Activated CD4-positive, alpha-beta memory T cell treated with anti-CD3 and anti-CD28 coated beads for 36 hours (primary cell): ENCODE results near the gene TTC7B. TPM values are rescaled to one million over a fixed set of nuclear protein-coding genes. Genes with fewer than 3 reads are reported as not detected.
"Not testable (repeated sequence)": the region's sequence is repeated elsewhere in the genome, so short reads cannot be mapped to it uniquely, and the experiment has no call there.

Source experiments
- CTCF ChIA-PET: fragments of 350-600 bp; sonication (Branson Sonifier 250); formaldehyde crosslinking; loops from one replicate; lab custom pipeline; 2021; ENCODE audit warnings: antibody characterized with exemption, inconsistent platforms; lab: Charles Lee
- POLR2A ChIA-PET: fragments of 350-600 bp; sonication (Branson Sonifier 250); formaldehyde crosslinking; loops from one replicate; lab custom pipeline; 2021; ENCODE audit warnings: antibody characterized with exemption; lab: Charles Lee
- DNase-seq: peaks from one replicate; pipeline ENCODE4 v3.0.0-alpha.2; 2020
- H3K27ac Mint-ChIP-seq: one replicate; pipeline ENCODE4 v1.8.0; 2021; ENCODE audit warnings: mixed read lengths
- H3K27me3 Mint-ChIP-seq: one replicate; pipeline ENCODE4 v1.8.0; 2021; ENCODE audit warnings: mixed read lengths
- H3K36me3 Mint-ChIP-seq: one replicate; pipeline ENCODE4 v1.8.0; 2021; ENCODE audit warnings: mixed read lengths
- H3K4me1 Mint-ChIP-seq: one replicate; pipeline ENCODE4 v1.8.0; 2021; ENCODE audit warnings: low read depth, mixed read lengths
- H3K4me3 Mint-ChIP-seq: one replicate; pipeline ENCODE4 v1.8.0; 2021; ENCODE audit warnings: mild to moderate bottlenecking, mixed read lengths
- H3K9me3 Mint-ChIP-seq: one replicate; pipeline ENCODE4 v1.8.0; 2021; ENCODE audit warnings: mixed read lengths
- intact Hi-C: fragments of 100-400 bp; cut with micrococcal nuclease; formaldehyde crosslinking; loops from one replicate; pipeline ENCODE4 v1.15.1; 2023
- total RNA-seq, 2 experiments: library from RNA; stranded (reverse); gene quantifications; one replicate each; pipeline ENCODE4 v1.2.3, GENCODE V29; 2021

The TTC7B gene
- total RNA-seq, 2 experiments from 2014 or later, result 9.3 to 12.4 TPM

DNA sequence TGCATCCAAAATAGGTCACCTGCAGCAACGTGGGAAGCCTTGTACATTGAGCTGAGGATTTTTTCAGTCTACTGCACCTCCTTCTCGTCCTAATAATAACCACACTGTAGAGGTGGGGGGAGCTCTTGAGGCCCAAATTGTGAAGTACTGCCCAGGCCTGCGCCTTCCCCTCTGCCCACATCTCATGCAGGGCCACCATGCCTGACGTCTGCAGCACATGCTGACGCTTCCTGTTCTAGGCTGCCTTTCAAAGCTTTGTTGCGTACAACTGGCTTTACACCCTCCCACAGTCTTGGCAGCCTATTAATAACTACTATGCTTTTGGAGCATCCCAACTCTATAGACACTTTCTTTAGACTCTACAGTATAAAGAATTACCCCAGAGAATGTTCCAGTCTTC lies 26.5 kb upstream of the TTC7B start:
- Mint-ChIP-seq H3K9me3 (no peaks in the 10 kb centered on the region), H3K36me3 (no peaks in the 10 kb centered on the region), H3K27ac (no peak overlapping the region), H3K4me3 (no peak overlapping the region), H3K27me3 (no peaks in the 10 kb centered on the region), H3K4me1 (no peaks in the 10 kb centered on the region)
- POLR2A ChIA-PET, result no interaction called here
- intact Hi-C loops, result no loop called here
- no peak for DNase-seq
- CTCF ChIA-PET, result no interaction called here

DNA sequence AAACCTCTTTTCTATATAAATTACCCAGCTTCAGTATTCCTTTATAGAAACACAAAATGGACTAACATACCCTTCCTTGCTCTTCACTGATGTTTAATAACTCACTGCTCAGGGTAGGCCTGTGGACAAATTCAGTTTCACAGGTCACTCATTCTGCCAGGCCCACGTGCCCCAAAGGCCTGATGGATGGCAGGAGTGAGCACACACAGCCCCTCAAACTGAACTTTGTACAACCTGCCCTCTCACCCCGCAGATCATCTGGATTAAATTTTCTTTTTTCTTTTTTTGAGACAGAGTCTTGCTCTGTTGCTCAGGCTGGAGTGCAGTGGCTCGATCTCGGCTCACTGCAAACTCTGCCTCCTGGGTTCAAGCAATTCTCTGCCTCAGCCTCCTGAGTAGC lies 24.4 kb upstream of the TTC7B start:
- H3K27me3 Mint-ChIP-seq, DNase-seq, H3K36me3 Mint-ChIP-seq, CTCF ChIA-PET, H3K4me1 Mint-ChIP-seq, intact Hi-C loops, POLR2A ChIA-PET, H3K9me3 Mint-ChIP-seq, H3K27ac Mint-ChIP-seq, H3K4me3 Mint-ChIP-seq: not testable (repeated sequence)

DNA sequence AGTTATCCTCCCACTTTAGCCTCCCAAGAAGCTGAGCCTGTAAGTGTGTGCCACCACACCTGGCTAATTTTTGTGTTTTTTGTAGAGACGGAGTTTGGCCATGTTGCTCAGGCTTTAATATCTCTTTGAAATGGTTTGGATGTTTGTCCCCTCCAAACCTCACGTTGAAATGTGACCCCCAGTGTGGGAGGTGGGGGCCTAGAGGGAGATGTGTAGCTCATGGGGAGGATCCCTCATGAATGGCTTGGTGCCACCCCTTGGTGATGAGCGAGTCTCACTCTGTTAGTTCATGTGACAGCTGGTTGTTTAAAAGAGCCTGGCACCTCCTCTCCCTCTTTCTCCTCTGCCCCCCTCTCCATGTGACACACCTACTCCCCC lies 23.6 kb upstream of the TTC7B start:
- Mint-ChIP-seq H3K36me3 (no peaks in the 10 kb centered on the region), H3K4me1 (peaks cover 8% of the 10 kb centered on the region), H3K9me3 (no peaks in the 10 kb centered on the region), H3K4me3 (no peak overlapping the region), H3K27me3 (peaks cover 1% of the 10 kb centered on the region), H3K27ac (no peak overlapping the region)
- POLR2A ChIA-PET, result no interaction called here
- CTCF ChIA-PET, result no interaction called here
- no peak for DNase-seq
- intact Hi-C loops, result no loop called here

DNA sequence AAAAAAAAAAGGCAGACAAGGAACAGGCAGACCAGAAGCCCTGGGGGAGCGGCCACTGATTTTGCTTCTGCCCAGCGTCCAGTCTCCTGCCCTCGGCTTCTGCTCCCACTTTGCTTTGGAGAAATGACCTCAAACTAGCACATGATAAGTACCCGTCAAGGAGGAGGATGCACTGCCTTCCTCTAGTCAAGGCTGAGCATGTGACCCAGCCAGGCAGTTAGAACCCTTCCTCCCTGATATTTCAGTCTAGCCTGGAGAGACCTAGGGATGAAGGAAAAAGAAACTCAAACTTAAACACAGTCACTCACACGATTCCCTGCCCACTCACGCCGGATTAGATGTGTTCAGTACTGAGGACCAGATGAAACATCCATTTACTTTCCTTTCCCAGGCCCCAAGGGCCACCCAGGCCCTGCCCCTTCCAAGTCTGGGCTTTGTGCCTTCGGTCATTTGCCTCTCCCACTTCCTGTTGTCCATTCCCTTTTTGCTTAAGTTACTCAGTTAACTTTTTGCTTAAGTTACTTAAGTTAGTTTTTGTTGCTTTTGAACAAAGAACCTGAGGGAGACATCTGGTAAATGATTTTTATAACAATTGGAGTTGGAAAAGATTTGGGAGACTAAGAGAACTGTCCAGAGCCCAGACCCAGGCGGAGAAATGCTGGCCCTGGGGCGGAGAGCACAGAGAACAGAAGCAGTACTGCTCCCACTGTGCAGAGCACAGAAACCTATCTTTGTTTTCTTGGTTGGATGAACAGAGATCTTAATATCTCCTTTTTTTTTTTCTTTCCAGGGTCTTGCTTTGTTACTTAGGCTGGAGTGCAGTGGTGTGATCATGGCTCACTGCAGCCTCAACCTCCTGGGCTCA lies 23.0 kb upstream of the TTC7B start:
- intact Hi-C loops, result no loop called here
- Mint-ChIP-seq H3K4me1 (peaks cover 8% of the 10 kb centered on the region), H3K4me3 (no peak overlapping the region), H3K9me3 (no peaks in the 10 kb centered on the region), H3K36me3 (no peaks in the 10 kb centered on the region), H3K27ac (no peak overlapping the region), H3K27me3 (peaks cover 2% of the 10 kb centered on the region)
- ChIA-PET POLR2A (no interaction called here), CTCF (no interaction called here)
- no peak for DNase-seq

DNA sequence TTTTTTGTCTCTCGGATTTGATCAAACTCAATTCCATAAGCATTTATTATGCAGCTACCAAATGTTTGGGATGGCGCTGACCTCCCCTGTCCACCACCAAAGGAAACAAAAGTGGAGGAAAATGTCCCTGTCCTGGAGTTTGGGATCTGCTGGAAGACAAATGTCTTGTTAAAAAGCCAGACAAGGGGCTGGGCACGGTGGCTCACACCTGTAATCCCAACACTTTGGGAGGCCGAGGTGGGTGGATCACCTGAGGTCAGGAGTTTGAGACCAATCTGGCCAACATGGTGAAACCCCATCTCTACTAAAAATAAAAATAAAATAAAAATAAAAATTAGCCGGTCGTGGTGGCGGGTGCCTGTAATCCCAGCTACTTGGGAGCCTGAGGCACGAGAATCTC lies 22.3 kb upstream of the TTC7B start:
- POLR2A ChIA-PET, H3K9me3 Mint-ChIP-seq, H3K4me3 Mint-ChIP-seq, H3K27ac Mint-ChIP-seq, H3K4me1 Mint-ChIP-seq, H3K27me3 Mint-ChIP-seq, CTCF ChIA-PET, intact Hi-C loops, DNase-seq, H3K36me3 Mint-ChIP-seq: not testable (repeated sequence)

DNA sequence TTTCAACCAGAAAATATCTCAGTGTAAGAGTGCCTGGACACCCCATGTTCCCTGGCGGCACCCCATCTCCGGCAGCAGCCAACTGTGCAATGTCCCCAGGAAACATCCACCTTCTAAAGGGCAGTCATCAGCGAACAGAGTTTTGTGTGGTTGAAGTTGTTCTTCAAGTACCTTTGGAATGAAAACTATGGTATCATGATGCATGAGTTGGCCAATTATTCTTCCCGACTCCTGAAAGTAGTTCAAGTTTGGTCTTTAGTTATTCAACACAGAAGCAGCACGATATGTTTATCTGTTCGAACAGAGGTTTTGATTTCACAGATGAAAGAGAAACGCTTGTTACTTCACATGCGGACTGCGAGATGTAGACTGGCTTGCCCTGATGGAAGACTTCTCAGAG lies 21.1 kb upstream of the TTC7B start:
- DNase-seq, result no peak
- no peak overlapping the region for H3K4me3 Mint-ChIP-seq
- H3K36me3 Mint-ChIP-seq, result no peaks in the 10 kb centered on the region
- POLR2A ChIA-PET, result no interaction called here
- H3K4me1 Mint-ChIP-seq, result peaks cover 8% of the 10 kb centered on the region
- H3K27ac Mint-ChIP-seq, result no peak overlapping the region
- no peaks in the 10 kb centered on the region for H3K9me3 Mint-ChIP-seq
- peaks cover 2% of the 10 kb centered on the region for H3K27me3 Mint-ChIP-seq
- intact Hi-C loops, result no loop called here
- CTCF ChIA-PET, result no interaction called here

DNA sequence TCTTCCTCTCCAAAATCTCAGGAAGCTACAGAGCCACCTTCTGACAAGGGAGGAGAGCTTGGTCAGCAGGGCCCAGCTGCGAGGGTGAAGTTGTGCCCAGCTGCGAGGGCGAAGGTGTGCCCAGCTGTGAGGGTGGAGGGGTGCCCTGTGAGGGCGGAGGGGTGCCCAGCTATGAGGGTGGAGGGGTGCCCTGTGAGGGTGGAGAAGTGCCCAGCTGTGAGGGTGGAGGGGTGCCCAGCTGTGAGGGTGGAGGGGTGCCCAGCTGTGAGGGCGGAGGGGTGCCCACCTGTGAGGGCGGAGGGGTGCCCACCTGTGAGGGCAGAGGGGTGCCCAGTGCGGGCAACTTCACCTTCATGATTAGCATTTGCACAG lies 20.4 kb upstream of the TTC7B start:
- peak overlapping the region; percentile 5 for H3K27ac Mint-ChIP-seq
- POLR2A ChIA-PET, result no interaction called here
- H3K4me1 Mint-ChIP-seq, result peaks cover 8% of the 10 kb centered on the region
- no peaks in the 10 kb centered on the region for H3K36me3 Mint-ChIP-seq
- no peak for DNase-seq
- H3K4me3 Mint-ChIP-seq, result no peak overlapping the region
- H3K27me3 Mint-ChIP-seq, result peaks cover 2% of the 10 kb centered on the region
- CTCF ChIA-PET, result interaction anchor here (0.6 kb wide), 1 partner anchor 79 kb away, joined by 3 read pairs; no protein-coding TSS in a partner anchor
- intact Hi-C loops, result no loop called here
- no peaks in the 10 kb centered on the region for H3K9me3 Mint-ChIP-seq

DNA sequence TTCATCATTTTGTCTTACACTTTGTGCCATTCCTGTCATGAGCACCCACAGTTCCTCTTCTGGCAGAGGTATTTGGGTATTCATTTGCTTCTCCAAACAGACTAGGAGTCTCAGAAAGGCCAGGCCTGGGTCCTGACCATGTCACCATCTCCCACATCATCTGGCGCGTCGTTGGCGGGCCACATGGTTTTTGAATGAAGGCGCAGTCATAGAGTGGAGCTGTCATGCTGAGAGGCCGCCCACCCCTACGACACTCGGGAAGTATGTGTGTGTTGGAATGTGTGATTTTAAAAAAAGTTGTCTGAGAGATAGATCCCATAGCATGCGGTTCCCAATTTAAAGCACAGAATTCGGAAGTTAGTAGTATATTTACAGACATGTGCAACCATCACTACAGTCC lies 15.6 kb upstream of the TTC7B start:
- intact Hi-C loops, result no loop called here
- ChIA-PET CTCF (no interaction called here), POLR2A (no interaction called here)
- no peak for DNase-seq
- H3K27me3 Mint-ChIP-seq, result peaks cover 2% of the 10 kb centered on the region
- no peak overlapping the region for H3K27ac Mint-ChIP-seq
- no peaks in the 10 kb centered on the region for H3K9me3 Mint-ChIP-seq
- H3K36me3 Mint-ChIP-seq, result no peaks in the 10 kb centered on the region
- H3K4me3 Mint-ChIP-seq, result no peak overlapping the region
- H3K4me1 Mint-ChIP-seq, result peaks cover 30% of the 10 kb centered on the region

DNA sequence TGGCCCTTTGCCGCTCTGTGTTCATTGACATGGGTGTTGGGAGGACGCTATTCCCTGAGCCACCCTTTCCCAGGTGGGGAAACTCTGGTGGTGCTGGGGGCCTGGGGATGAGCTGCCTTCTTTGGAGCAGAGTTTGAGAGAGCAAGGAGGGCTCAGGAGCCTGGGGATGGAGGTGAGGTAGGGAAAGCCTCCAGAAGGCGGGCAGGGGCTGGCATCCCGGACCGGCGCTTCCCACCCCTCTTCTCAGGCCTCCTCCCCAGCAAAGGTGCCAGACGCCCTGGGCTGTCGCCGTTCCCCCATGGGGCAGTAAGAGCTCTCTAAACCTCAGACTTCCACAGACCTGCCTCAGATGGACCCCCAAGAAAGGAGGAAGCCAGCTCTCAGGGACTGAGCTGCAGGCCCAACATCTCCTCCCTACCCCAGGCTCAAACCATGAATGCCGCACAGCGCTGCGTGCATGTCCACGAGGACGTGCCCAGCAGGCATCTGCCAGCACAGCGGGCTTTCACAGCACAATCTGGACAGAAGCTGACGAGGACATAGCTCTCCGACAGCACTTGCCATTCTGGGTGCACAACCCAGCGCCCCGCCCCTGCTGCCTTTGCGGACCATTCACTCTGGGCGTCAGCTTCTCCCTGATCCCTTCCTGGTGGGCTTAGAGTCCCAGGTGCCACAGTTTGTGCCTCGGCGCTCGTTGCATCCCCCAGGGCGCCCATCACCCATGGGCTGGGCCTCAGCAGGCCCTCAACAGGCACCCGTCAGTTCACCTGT lies 14.9 kb upstream of the TTC7B start:
- Mint-ChIP-seq H3K9me3 (no peaks in the 10 kb centered on the region), H3K27ac (no peak overlapping the region), H3K4me1 (peaks cover 25% of the 10 kb centered on the region), H3K36me3 (no peaks in the 10 kb centered on the region), H3K4me3 (no peak overlapping the region), H3K27me3 (peaks cover 2% of the 10 kb centered on the region)
- DNase-seq, result no peak
- ChIA-PET POLR2A (no interaction called here), CTCF (no interaction called here)
- intact Hi-C loops, result no loop called here

DNA sequence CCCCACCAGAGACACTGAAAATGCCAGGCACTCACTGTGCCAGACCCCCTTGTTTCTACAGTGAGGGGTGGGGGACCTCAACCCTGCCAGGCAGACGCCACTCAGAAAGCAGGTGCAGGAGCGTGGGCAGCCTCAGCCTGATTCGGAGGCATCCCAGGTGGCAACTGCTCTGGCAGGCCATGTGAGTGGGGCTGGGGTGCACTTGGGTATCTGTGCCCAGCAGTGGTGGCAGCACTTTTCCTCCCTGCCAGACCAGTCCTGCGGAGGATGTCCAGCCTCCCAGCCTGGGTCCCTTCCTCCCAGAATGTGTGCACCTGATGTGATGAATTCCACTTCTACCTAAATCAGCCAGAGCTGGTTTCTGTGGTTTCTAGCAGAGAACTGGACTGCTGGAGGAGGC lies 13.4 kb upstream of the TTC7B start:
- Mint-ChIP-seq H3K4me3 (no peak overlapping the region), H3K9me3 (no peaks in the 10 kb centered on the region), H3K27me3 (no peaks in the 10 kb centered on the region), H3K4me1 (peaks cover 21% of the 10 kb centered on the region), H3K27ac (peak overlapping the region; percentile 38), H3K36me3 (no peaks in the 10 kb centered on the region)
- ChIA-PET CTCF (no interaction called here), POLR2A (no interaction called here)
- DNase-seq, result no peak
- intact Hi-C loops, result loop anchor here (2.0 to 5.0 kb wide), 4 partner anchors 71 to 431 kb away; no protein-coding TSS in a partner anchor

DNA sequence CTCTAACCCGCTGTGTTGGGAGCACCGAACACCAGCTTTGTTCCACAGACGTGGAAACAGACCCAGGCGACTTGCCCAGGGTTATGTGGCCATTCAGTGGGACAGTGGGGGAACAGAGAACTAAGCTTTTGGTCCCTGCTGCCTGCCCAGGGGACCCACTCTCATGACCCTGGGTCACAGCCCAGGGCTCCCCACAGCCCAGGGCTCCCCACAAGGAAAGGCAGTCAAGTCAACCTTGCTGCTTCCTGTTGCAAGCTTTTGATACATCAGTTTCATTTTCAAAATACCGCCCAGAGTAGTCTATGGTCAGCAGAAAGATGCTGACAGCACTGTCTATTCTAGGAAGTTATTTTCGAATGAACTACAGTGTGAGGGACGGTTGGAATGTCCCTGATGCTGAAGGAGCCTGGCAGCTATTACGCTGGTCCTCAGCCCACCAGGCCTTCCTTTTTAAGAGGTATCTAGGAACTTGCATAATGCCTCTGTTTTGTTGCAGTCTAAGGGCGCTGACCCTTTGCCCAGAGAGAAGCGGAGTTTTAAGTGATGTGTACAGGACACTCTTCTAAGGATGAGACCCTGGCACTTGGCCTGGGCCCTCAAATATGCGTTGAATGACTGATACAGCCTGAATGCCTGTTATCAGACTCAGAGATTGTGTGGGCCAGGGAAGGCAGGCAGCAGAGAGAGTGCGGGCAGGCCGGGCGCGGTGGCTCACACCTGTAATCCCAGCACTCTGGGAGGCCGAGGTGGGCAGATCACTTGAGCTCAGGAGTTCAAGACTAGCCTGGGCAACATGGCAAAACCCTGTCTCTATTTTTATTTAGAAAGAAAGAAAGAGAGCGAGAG lies 12.6 kb upstream of the TTC7B start:
- peak; percentile 42 for DNase-seq
- POLR2A ChIA-PET, result interaction anchor here (0.6 to 0.8 kb wide), 2 partner anchors 71 to 343 kb away, joined by 3 read pairs; no protein-coding TSS in a partner anchor
- peaks cover 21% of the 10 kb centered on the region for H3K4me1 Mint-ChIP-seq
- peaks cover 4% of the 10 kb centered on the region for H3K9me3 Mint-ChIP-seq
- H3K36me3 Mint-ChIP-seq, result peaks cover 4% of the 10 kb centered on the region
- no peaks in the 10 kb centered on the region for H3K27me3 Mint-ChIP-seq
- H3K4me3 Mint-ChIP-seq, result peak overlapping the region; percentile 53
- CTCF ChIA-PET, result interaction anchor here (1.1 kb wide), 1 partner anchor 70 kb away, joined by 3 read pairs; no protein-coding TSS in a partner anchor
- H3K27ac Mint-ChIP-seq, result peak overlapping the region; percentile 88
- intact Hi-C loops, result loop anchor here (1.0 to 5.0 kb wide), 5 partner anchors 70 to 430 kb away; partner anchors contain the start of gene RPS6KA5
